CD4-positive, alpha-beta T cell treated with Interferon gamma for 1 hour (primary cell): Measurements from ENCODE around the gene RIN3.

Experiments
- DNase-seq: peaks from one replicate; pipeline ENCODE4 v3.0.0-alpha.2; 2020

Gene RIN3

GRCh38 chr14:92556863-92557543 is 43.4 kb downstream of the RIN3 start:
- DNase-seq = no peak

DNA sequence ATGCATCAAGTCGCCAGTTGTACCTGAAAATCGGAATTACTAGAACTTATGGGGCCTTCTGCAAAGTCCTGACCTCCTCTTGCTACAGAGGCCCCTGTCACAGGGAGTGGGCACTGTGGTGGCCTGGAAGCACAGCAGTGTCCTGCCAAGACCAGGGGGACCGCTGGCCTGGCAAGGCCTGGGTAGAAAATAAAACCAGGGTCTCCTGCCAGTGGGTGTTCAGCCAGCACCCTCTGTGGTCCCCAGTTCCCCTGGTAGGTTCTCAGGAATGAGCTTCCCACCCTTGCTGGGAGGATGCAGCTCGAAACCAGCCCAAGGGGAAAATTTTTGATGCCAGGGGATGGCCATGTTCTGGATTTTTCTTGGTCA is 43.9 kb downstream of the RIN3 start:
- no peak for DNase-seq

- DNase-seq = no peak
Observed at GRCh38 chr14:92558319-92558718, 44.7 kb downstream of the RIN3 start.

GRCh38 chr14:92559486-92559885 is 45.9 kb downstream of the RIN3 start:
- DNase-seq = no peak

DNA sequence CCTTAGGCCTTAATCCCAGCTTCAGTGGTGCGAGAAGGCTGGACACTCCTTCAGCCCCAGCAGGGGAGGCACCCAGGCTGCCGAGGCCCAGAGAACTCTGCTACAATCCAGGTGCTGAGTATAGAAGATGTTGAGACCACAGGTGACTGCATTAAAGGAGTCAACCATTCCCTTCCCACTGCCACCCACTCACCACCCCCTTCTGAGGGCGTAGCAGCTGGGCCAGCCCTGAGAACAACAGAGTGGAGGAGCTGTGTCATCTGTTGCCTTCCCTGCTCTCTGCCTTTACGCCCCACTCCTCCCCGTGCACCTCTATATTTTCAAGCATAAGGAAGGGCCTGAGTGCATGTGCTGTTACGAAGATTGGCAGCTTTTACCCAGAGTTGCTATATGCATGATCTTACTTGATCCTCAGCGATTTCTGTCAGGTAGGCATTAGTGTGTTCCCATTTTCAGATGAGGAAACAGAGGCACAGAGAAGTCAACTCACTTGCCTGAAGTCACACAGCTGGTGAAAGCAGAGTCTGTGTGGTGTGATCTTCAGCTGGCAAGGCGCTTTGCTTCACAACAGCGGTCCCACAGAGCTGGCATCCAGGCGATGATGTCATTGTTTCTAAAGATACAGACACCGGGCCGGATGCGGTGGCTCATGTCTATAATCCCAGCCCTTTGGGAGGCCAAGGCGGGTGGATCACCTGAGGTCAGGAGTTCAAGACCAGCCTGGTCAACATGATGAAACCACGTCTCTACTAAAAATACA is 46.7 kb downstream of the RIN3 start:
- DNase-seq = peak; percentile 54

GRCh38 chr14:92561906-92562479 is 48.4 kb downstream of the RIN3 start:
- no peak for DNase-seq

GRCh38 chr14:92563359-92563758 is 49.8 kb downstream of the RIN3 start:
- DNase-seq = no peak

- DNase-seq = no peak
Observed at GRCh38 chr14:92563765-92564285, 50.2 kb downstream of the RIN3 start.

DNA sequence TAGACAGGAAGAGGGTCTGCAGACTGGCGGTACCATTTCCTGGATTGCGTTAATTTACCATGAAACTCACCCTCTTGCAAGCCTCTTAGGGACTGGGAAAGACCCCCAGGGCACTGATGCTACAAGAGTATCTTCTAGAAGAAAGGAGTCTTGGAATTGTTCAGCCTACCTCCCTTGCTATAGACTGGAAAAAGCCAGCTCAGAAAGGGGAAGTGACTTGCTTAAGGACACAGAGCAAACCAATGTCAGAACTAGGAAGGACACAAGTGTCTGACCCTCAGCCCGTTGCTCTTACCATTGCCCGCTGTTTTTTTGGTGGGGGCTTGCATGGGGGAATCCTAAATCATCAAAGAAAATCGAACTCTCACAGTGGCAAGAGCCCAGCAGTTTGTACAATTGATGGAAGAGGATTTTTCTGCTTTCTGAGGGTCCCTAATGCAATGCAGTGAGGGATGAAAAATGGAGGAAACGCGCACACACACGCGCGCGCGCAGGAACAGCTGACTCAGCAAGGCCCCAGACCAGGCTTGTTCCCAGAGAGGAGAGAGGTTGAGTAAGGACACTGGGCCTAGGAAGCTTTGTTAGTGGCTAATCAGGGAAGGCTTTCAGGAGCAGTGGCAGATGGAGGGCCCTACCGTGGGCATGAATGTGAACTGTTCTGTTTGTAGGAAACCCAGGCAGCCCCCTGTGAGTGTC is 50.9 kb downstream of the RIN3 start:
- no peak for DNase-seq

GRCh38 chr14:92565040-92565717 is 51.6 kb downstream of the RIN3 start:
- DNase-seq = no peak

DNA sequence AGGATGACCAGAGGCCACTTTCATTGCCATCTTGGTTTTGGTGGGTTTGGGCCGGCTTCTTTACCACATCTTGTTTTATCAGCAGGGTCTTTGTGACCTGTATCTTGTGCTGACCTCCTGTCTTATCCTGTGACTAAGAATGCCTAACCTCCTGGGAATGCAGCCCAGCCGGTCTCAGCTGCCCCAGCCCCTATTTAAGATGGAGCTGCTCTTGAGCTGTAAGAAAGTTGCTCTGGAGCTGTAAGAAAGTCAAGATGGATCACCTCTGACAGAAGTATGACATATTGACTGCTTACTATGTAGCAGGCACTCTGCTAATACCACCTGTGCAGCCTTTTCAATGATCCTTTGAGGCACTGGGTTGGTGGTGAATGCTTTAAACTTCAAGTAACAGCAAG is 52.1 kb downstream of the RIN3 start:
- DNase-seq = no peak

GRCh38 chr14:92567173-92567725 is 53.7 kb downstream of the RIN3 start:
- DNase-seq = no peak

- peak; percentile 61 for DNase-seq
Observed at GRCh38 chr14:92568621-92569479, 55.3 kb downstream of the RIN3 start.

- no peak for DNase-seq
Observed at GRCh38 chr14:92570674-92571262, 57.2 kb downstream of the RIN3 start.

DNA sequence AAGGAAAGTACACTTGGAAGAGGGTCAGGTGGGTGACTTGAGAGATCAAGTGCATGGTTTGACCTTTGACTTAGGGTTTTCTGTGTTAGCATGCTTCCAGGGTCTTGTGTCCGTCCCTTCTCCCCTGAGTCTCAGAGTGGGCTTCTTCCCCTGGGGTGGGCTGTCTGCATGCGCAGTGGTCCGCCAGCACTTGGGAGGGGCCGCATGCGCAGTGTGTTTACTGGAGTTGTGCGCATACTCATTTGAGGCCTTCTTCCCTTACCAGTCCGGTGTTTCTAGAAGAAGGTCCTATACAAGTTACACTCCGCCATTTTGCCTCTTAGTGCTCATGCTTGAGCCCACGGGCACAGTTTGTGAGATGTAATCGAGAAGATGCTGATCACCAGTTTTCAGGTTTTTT is 58.5 kb downstream of the RIN3 start:
- DNase-seq = no peak

DNA sequence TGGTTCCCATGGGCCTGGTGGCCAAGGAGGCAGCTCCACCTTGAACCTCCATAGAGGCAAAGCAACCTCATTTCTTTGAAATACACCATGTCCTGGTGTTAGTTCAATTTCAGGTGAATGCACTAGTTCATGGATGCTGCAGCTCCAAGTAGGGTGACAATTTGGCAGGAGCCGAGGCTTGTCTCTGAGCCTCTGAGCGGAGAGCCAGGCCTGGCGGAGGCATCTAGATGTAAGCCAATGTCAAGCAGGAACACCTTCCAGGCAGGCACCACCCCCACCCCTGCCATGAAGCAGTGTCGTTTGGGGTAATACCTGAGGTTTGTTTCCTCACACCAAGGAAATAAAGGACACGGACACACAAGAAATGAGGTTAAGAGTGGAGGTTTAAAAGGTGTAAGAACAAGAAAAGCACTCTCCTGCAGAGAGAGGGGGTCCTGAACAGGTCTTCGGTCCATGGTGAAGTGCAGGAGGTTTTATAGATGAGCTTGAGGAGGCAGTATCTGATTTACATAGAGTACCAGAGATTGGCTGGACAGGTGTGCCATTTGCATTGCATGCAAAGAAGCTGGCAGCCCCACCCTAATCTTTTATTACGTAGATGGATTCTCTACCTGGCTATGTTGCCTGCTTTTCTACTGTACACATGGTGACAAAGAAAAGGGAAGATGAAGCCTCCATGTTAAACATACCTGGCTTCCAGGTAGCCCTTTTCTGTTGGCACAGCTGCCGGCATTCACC is 60.3 kb downstream of the RIN3 start:
- DNase-seq = no peak

- DNase-seq = no peak
Observed at GRCh38 chr14:92575061-92575747, 61.6 kb downstream of the RIN3 start.

- DNase-seq = no peak
Observed at GRCh38 chr14:92575748-92576303, 62.2 kb downstream of the RIN3 start.

- no peak for DNase-seq
Observed at GRCh38 chr14:92577321-92577742, 63.8 kb downstream of the RIN3 start.
